HG03520 (cell line): ENCODE data around the gene UGT1A10.
"Not testable (repeated sequence)": the region's sequence is repeated elsewhere in the genome, so short reads cannot be mapped to it uniquely, and the experiment has no call there.

Source experiments
- ATAC-seq: cut with Tn5 transposase; IDR thresholded peaks from one replicate; pipeline ENCODE4 v1.9.1; 2021; ENCODE audit warnings: mild to moderate bottlenecking, moderate library complexity; ENCODE audit not compliant: unreplicated experiment

Gene UGT1A10

GRCh38 chr2:233655043-233655442, 18.8 kb downstream of the UGT1A10 start:
- ATAC-seq, result no peak

DNA sequence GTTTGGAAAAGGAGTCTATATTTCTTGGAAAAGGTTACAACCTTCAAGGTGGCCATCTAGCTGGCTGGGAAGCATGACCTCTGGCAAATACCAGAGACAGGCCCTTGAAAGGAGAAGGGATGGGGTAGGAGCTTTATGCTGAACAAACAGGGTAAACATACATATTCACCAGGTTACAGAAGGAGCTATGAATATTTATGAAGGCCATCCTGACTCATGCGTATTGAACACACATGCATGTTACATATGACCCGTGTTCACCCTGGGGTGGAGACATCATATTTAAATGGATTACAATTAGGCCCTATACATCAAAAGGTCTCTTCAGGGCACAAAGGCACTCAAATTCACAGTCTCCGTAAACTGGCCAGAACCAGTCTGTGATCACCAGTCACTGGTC, 19.7 kb downstream of the UGT1A10 start:
- ATAC-seq, result not testable (repeated sequence)

GRCh38 chr2:233656443-233656842, 20.2 kb downstream of the UGT1A10 start:
- no peak for ATAC-seq

DNA sequence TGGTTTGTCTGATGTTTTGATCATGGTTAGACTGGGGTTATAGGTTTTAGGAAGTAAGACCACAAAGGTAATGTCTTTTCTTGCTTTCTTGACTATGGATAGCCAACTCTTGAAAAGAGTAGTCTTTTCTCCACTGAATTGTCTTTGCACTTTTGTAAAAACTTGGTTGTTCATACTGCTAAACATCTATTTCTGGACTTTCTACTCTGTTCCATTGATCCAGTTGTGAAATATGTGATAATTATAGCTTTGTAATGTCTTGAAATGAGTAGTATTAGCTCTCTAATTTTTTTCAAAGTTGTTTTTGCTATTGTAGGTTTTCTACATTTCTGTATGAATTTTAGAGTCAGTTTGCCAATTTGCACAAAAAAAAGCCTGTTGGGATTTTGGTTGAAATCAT, 22.4 kb downstream of the UGT1A10 start:
- no peak for ATAC-seq

DNA sequence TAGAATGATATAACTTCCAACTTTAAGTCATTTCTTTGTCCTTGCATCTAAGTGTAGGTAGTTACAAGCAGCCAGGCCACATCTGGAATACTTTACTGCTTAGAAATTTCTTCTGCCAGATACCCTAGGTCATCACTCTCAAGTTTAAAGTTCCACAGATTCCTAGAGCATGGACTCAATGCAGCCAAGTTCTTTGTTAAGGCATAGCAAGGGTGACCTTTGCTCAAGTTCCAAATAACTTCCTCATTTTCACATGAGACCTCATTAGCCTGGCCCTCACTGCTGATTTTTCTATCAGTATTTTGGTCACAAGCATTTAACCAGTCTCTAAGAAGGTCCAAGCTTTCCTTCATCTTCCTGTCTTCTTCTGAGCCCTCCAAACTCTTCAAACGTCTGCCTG, 27.7 kb downstream of the UGT1A10 start:
- ATAC-seq, result no peak

DNA sequence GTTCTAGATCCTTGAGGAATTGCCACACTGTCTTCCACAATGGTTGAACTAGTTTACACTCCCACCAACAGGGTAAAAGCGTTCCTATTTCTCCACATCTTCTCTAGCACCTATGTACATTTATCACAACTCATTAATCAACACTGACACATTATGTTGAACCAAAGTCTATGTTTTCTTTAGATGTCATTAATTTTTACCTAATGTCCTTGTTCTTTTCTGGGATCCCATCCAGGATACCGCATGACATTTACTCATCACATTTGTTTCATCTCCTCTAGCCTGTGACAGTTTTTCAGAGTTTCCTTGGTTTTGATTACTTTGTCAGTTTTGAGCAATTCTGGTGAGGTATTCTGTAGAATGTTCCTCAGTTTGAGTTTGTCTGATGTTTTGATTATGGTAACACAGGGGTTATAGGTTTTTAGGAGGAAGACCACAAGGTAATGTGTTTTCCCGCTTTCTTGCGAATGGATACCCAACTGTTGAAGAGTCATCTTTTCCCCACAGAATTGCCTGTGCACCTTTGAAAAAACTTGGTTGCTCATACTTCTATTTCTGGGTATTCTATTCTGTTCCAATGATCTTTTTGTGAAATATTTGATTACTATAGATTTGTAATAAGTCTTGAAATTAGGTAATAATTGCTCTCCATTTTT, 32.5 kb downstream of the UGT1A10 start:
- ATAC-seq, result no peak

DNA sequence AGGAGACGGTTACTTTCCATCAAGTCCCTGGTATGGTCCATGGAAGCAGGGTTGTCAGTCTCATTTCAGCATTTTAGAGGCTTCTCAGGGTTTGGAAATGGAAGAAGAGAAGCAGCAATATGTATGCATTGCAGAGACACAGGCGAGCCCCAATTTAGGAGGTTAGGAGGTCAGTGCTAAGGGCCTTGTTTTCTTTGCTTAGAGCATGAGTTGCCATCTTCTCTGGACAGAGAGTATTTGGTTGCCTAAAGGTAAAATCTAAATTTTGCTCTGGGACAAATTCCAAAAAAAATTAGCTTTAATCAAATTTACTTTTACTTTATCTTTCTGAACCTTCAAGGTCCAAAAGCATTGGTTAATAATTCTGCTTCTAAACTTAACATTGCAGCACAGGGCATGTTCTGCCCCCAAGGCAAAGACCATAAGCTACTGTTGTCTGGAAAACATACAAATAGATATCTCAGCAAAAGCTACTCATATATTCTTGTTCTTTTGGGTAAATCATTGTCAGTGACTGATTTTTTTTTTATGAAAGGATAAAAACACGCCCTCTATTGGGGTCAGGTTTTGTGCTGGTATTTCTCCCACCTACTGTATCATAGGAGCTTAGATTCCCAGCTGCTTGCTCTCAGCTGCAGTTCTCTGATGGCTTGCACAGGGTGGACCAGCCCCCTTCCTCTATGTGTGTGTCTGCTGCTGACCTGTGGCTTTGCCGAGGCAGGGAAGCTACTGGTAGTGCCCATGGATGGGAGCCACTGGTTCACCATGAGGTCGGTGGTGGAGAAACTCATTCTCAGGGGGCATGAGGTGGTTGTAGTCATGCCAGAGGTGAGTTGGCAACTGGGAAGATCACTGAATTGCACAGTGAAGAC, 35.3 kb downstream of the UGT1A10 start, which contains the start of gene UGT1A9:
UGT1A9 (plus strand) TSS at position 609 of the 872 bp plus-strand sequence; CDS start at position 646, 37 bp downstream.
- ATAC-seq, result no peak

GRCh38 chr2:233672886-233673285, 36.6 kb downstream of the UGT1A10 start:
- no peak for ATAC-seq

- ATAC-seq, result no peak
Measured at GRCh38 chr2:233673896-233674295, 37.6 kb downstream of the UGT1A10 start.

- ATAC-seq, result no peak
Measured at GRCh38 chr2:233674314-233674713, 38.1 kb downstream of the UGT1A10 start.

GRCh38 chr2:233674995-233675394, 38.7 kb downstream of the UGT1A10 start:
- no peak for ATAC-seq

DNA sequence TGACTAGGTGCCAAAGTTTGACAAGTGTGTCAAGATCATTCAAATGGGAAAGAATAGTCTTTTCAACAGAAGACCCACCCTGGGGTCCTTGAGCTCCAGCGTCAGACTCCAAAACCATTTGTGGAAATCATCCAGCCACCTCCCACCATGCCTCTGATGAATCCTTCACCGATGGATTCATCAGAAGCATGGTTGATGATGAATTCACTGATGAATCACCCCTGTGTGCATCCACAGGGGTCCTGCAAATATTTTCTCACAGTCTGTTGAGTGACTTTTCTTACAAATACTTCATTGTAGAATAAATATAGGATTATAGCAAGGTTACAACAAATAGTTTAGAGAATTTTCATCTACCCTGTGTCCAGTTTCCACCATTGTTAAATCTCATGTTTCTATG, 39.8 kb downstream of the UGT1A10 start:
- ATAC-seq, result no peak

DNA sequence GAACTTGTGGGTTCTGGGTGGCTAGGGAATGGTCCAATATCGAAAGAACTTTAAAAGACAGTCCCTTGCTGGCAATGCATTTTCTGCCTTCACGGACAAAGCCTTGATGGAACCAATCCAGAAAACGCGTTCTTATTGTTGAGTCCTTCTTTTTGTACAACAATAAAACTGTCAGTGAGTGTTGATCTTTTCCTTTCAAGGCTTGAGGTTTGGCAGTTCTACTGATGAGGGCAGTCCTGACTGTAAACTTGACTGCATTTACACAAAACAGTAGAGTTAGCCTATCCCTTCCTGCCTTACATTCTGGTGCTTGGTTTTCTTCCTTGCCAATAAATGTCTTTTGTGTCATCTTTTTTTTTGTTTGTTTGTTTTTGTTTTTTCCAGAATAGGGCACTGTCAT, 42.9 kb downstream of the UGT1A10 start:
- ATAC-seq, result no peak

DNA sequence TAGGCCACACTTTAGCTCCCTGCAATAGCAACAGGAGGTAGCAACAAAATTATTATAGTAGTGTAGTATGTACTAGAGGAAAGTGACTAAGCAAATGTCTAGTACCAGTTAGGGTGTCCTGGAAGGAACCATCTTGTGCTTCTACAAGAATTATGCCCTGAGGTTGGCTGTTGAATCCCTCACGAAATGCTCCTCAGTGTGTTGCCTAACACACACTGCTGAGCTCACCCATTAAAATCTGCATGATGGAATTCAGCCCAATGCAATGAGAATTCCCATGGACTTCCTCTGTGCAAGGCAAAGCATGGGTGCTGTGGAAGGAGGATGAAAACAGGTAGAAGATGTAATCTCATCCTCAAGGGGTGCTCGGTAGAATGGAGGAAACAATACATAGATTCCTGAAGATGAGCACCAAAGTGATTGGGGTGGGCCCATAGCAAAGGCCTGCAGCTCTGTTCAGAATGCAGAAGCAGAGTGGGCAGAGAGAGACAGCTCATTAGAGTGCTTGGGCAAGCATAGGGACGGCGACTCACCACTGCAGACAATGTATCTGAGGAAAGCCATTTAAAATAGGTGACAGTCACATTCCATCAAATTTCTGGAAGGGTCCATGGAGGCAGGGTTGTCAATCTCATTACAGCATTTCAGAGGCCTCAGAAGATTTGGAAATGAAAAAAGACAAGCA, 44.3 kb downstream of the UGT1A10 start:
- no peak for ATAC-seq

DNA sequence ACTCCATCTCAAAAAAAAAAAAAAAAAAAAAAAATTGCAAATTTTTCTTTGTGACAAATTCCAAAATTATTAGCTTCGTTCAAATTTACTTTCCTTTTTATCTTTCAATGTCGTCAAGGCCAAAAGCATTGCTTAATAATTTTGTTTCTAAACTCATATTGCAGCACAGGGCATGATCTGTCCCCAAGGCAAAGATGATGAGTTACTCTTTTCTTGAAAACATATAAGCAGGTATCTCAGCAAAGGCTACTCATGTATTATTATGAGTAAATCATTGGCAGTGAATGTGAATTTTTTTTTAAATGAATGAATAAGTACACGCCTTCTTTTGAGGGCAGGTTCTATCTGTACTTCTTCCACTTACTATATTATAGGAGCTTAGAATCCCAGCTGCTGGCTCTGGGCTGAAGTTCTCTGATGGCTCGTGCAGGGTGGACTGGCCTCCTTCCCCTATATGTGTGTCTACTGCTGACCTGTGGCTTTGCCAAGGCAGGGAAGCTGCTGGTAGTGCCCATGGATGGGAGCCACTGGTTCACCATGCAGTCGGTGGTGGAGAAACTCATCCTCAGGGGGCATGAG, 45.4 kb downstream of the UGT1A10 start, which contains the start of gene UGT1A7:
UGT1A7 (plus strand) TSS at position 381 of the 579 bp plus-strand sequence; CDS start at position 418, 37 bp downstream.
- no peak for ATAC-seq

DNA sequence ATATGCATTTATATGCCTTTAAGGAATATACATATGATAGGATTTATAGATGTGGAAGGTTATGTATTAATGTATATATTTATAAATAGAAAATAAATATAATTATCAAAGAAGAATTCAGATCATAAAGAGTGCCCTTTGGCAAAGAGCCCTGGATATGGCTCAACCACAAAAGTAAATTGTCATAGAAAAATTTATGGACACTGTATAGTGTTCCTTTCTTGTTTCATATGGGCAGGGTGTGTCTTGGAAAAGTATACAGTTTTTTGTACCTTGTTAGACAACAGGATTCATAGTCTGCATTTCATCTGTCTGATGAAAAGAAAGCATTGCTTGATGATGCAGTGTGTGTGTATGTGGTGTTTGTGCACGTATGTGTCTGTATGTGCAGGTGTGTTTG, 48.4 kb downstream of the UGT1A10 start:
- no peak for ATAC-seq

GRCh38 chr2:233686928-233687327, 50.7 kb downstream of the UGT1A10 start:
- ATAC-seq, result no peak

DNA sequence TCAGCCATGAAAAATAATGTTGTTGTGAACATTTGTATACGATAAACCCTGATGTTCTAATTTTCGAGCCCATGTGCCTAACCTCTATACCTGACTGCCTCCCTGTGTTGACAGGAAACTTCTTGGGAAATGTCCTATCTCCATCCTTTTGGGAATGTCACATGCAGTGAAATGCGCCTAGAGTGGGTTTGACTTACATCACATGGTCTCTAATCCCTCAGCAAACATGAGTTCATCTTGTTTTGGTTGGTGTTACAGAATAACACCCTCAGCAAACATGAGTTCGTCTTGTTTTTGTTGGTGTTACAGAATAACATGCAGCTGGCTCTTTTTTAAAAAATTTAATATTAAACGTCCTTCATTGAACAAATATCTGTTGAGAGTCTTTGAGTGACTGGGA, 52.1 kb downstream of the UGT1A10 start:
- no peak for ATAC-seq

- ATAC-seq, result no peak
Measured at GRCh38 chr2:233689031-233689430, 52.8 kb downstream of the UGT1A10 start.

- ATAC-seq, result no peak
Measured at GRCh38 chr2:233689501-233689900, 53.3 kb downstream of the UGT1A10 start.

DNA sequence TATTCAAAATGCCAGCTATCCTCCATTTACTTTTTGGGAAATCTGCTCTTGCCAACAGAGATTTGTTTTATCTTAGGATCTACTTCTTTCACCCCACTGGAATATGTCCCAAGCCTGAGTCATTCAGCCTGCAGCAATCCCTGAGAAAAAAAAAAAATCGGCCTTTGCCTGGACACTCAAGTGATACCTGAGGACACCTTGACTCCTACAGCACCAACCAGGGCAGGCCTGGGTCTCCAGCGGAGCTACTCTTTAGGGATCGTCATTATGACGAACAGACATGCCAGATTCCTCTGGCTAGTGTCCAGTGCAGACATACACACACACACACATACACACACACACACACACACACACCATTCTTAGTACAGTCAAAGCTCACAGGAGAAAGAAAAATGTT, 54.2 kb downstream of the UGT1A10 start:
- ATAC-seq, result no peak
